MM.1S (cell line): ENCODE results near the gene DVL2.

Experiments used
- EZH2 ChIP-seq: fragments of 300-600 bp; sonication (generic); optimal IDR thresholded peaks from 2 replicates; pipeline ENCODE3; 2017; ENCODE audit warnings: low read depth, mild to moderate bottlenecking, antibody characterized with exemption, low read length, mixed read lengths
- TF ChIP-seq, protein P1 (sequence below): fragments of 300-600 bp; sonication (generic); IDR thresholded peaks from 2 replicates; pipeline ENCODE4 v1.5.1; 2016; ENCODE audit warnings: antibody characterized with exemption, low read length, mixed read lengths

DNA sequence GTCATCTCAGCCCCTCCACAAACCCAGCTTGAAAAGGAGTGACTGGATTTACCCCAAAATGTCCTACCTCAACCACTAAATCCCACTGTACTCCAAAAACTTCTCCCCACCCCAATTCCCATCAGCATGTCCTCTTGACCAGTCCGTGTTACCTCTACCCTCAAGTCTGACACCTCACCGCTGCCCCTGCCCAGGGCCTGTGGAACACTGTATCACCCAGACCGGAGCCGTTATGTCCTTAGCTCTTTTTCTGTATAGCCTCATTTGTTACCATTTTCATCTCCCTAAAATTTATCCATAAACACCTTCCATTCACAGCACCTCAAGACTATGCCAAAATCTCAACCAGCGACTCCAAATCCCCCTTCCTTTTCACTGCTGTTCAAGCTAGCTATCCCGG is 2.5 kb upstream of the DVL2 start:
- TF ChIP-seq, protein P1, sequence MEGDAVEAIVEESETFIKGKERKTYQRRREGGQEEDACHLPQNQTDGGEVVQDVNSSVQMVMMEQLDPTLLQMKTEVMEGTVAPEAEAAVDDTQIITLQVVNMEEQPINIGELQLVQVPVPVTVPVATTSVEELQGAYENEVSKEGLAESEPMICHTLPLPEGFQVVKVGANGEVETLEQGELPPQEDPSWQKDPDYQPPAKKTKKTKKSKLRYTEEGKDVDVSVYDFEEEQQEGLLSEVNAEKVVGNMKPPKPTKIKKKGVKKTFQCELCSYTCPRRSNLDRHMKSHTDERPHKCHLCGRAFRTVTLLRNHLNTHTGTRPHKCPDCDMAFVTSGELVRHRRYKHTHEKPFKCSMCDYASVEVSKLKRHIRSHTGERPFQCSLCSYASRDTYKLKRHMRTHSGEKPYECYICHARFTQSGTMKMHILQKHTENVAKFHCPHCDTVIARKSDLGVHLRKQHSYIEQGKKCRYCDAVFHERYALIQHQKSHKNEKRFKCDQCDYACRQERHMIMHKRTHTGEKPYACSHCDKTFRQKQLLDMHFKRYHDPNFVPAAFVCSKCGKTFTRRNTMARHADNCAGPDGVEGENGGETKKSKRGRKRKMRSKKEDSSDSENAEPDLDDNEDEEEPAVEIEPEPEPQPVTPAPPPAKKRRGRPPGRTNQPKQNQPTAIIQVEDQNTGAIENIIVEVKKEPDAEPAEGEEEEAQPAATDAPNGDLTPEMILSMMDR, result no peak
- TF ChIP-seq EZH2, result no peak
